ENCODE results near the gene CYGB.

Gene CYGB

DNA sequence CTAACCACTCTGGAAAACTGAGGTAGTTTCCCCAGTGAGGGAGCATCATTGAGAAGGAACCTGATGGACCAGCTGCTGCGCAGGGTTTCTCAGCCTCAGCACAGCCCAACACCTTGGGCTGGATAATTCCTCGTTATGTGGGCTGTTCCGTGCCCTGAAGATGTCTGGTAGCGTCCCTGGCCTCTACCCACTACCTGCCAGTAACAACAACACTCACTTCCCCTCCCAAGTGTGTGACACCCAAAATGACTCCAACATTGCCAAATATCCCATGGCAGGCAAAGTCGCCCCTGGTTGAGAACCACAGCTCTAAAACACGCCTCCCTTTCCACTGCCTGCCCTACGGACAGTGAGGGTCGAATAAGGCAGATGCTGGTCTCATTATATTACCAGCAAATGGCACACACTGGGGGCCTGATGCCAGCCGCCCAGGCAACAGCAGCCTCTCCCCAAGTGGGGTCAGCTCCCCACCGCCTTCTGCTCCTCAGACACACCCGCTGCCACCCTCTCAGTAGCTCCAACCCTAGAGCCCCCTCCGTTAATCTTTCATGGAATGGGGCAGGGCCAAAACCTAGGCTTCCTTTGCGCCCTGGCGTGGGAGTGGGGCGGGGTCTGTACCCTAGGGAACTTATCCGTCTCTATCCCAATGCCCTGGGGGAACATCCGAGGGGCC is 37.3 kb downstream of the CYGB start:
- 46 to 49% methylated on average over 17 of the region's 17 CpGs for WGBS, 2 experiments
- peak overlapping the region; percentile 64 for H3K4me3 ChIP-seq (ENCODE audit: insufficient read depth, low read depth, low read length)
- peaks cover 19% of the 10 kb centered on the region for H3K27me3 ChIP-seq (ENCODE audit: control insufficient read depth, insufficient read depth, low read length, poor library complexity, severe bottlenecking)
- no peaks in the 10 kb centered on the region for H3K36me3 ChIP-seq (ENCODE audit: control insufficient read depth, insufficient read depth, low read length)
- H3K4me1 ChIP-seq (ENCODE audit: control insufficient read depth, insufficient read depth, low read length): peaks cover 33% of the 10 kb centered on the region
- H3K9me3 ChIP-seq (ENCODE audit: control insufficient read depth, low read length): no peaks in the 10 kb centered on the region
- no peak overlapping the region for H3K27ac ChIP-seq (ENCODE audit: insufficient read depth, low read depth, low read length, poor library complexity, severe bottlenecking)

- Histone ChIP-seq H3K4me3 (ENCODE audit: insufficient read depth, low read depth, low read length) (no peak overlapping the region), H3K4me1 (ENCODE audit: control insufficient read depth, insufficient read depth, low read length) (peaks cover 33% of the 10 kb centered on the region), H3K27me3 (ENCODE audit: control insufficient read depth, insufficient read depth, low read length, poor library complexity, severe bottlenecking) (peaks cover 19% of the 10 kb centered on the region), H3K27ac (ENCODE audit: insufficient read depth, low read depth, low read length, poor library complexity, severe bottlenecking) (no peak overlapping the region), H3K36me3 (ENCODE audit: control insufficient read depth, insufficient read depth, low read length) (no peaks in the 10 kb centered on the region), H3K9me3 (ENCODE audit: control insufficient read depth, low read length) (no peaks in the 10 kb centered on the region)
- 70 to 75% methylated on average over 5 of the region's 5 CpGs for WGBS, 2 experiments
Measured at GRCh38 chr17:76499267-76499667, 38.2 kb downstream of the CYGB start.

- WGBS, 2 experiments: 78 to 81% methylated on average over 4 of the region's 4 CpGs
- Histone ChIP-seq H3K9me3 (ENCODE audit: control insufficient read depth, low read length) (no peaks in the 10 kb centered on the region), H3K27ac (ENCODE audit: insufficient read depth, low read depth, low read length, poor library complexity, severe bottlenecking) (no peak overlapping the region), H3K36me3 (ENCODE audit: control insufficient read depth, insufficient read depth, low read length) (no peaks in the 10 kb centered on the region), H3K4me3 (ENCODE audit: insufficient read depth, low read depth, low read length) (no peak overlapping the region), H3K4me1 (ENCODE audit: control insufficient read depth, insufficient read depth, low read length) (peaks cover 33% of the 10 kb centered on the region), H3K27me3 (ENCODE audit: control insufficient read depth, insufficient read depth, low read length, poor library complexity, severe bottlenecking) (peaks cover 19% of the 10 kb centered on the region)
Measured at GRCh38 chr17:76498876-76499251, 38.6 kb downstream of the CYGB start.

DNA sequence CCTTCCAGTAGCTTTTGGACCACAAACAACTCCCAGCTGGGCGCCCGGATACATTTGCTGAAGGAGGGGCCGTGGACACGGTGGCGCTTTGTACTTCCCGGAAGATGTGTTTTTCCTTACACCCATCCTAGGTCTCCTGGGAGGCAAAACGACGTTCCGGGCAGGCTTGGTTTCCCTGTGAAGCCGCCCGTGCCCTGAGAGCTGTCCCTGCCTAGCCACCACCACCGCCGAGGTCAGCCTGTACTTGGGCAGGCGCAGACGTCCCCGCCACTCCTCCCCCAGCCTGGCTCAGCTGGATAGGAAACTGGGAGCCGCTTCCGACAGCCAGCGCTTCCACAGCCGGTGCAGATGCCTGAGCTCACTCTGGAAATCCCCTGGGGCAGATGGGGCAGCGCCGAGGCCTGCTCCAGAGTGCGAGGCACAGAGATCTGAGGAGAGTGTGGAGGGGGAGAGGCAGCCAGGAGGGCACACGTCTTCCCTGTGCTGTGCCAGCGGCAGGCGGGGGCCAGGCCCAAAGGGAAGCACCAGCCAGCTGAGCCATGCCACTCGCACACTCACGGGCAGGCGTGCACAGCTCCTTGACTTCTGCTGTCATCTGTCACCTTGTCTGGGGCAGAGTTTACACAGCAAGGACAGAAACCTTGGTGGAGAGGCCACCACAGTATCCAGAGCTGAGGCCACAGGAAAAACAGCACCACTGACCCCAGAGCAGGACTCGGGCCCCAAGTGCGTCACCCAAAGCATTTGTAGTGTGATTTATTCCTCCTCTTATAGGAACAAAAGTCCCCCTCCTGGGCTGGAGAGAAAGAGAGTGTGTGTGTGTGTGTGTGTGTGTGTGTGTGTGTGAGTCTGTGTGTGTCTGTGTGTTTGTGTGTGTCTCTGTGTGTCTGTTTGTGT is 39.3 kb downstream of the CYGB start:
- Histone ChIP-seq H3K27me3 (ENCODE audit: control insufficient read depth, insufficient read depth, low read length, poor library complexity, severe bottlenecking) (peaks cover 19% of the 10 kb centered on the region), H3K27ac (ENCODE audit: insufficient read depth, low read depth, low read length, poor library complexity, severe bottlenecking) (no peak overlapping the region), H3K4me1 (ENCODE audit: control insufficient read depth, insufficient read depth, low read length) (peaks cover 37% of the 10 kb centered on the region), H3K36me3 (ENCODE audit: control insufficient read depth, insufficient read depth, low read length) (no peaks in the 10 kb centered on the region), H3K4me3 (ENCODE audit: insufficient read depth, low read depth, low read length) (no peak overlapping the region), H3K9me3 (ENCODE audit: control insufficient read depth, low read length) (no peaks in the 10 kb centered on the region)
- 42 to 44% methylated on average over 31 of the region's 31 CpGs for WGBS, 2 experiments

GRCh38 chr17:76497699-76497978 is 39.9 kb downstream of the CYGB start:
- no peak overlapping the region for H3K4me3 ChIP-seq (ENCODE audit: insufficient read depth, low read depth, low read length)
- H3K27me3 ChIP-seq (ENCODE audit: control insufficient read depth, insufficient read depth, low read length, poor library complexity, severe bottlenecking): peaks cover 19% of the 10 kb centered on the region
- no peaks in the 10 kb centered on the region for H3K36me3 ChIP-seq (ENCODE audit: control insufficient read depth, insufficient read depth, low read length)
- H3K9me3 ChIP-seq (ENCODE audit: control insufficient read depth, low read length): no peaks in the 10 kb centered on the region
- H3K4me1 ChIP-seq (ENCODE audit: control insufficient read depth, insufficient read depth, low read length): peaks cover 43% of the 10 kb centered on the region
- 88 to 92% methylated on average over 2 of the region's 2 CpGs for WGBS, 2 experiments
- H3K27ac ChIP-seq (ENCODE audit: insufficient read depth, low read depth, low read length, poor library complexity, severe bottlenecking): no peak overlapping the region

GRCh38 chr17:76496464-76496863 is 41.0 kb downstream of the CYGB start:
- no peaks in the 10 kb centered on the region for H3K36me3 ChIP-seq (ENCODE audit: control insufficient read depth, insufficient read depth, low read length)
- H3K4me3 ChIP-seq (ENCODE audit: insufficient read depth, low read depth, low read length): no peak overlapping the region
- H3K27me3 ChIP-seq (ENCODE audit: control insufficient read depth, insufficient read depth, low read length, poor library complexity, severe bottlenecking): peaks cover 16% of the 10 kb centered on the region
- H3K4me1 ChIP-seq (ENCODE audit: control insufficient read depth, insufficient read depth, low read length): peaks cover 40% of the 10 kb centered on the region
- 93 to 96% methylated on average over 6 of the region's 6 CpGs for WGBS, 2 experiments
- no peak overlapping the region for H3K27ac ChIP-seq (ENCODE audit: insufficient read depth, low read depth, low read length, poor library complexity, severe bottlenecking)
- no peaks in the 10 kb centered on the region for H3K9me3 ChIP-seq (ENCODE audit: control insufficient read depth, low read length)

DNA sequence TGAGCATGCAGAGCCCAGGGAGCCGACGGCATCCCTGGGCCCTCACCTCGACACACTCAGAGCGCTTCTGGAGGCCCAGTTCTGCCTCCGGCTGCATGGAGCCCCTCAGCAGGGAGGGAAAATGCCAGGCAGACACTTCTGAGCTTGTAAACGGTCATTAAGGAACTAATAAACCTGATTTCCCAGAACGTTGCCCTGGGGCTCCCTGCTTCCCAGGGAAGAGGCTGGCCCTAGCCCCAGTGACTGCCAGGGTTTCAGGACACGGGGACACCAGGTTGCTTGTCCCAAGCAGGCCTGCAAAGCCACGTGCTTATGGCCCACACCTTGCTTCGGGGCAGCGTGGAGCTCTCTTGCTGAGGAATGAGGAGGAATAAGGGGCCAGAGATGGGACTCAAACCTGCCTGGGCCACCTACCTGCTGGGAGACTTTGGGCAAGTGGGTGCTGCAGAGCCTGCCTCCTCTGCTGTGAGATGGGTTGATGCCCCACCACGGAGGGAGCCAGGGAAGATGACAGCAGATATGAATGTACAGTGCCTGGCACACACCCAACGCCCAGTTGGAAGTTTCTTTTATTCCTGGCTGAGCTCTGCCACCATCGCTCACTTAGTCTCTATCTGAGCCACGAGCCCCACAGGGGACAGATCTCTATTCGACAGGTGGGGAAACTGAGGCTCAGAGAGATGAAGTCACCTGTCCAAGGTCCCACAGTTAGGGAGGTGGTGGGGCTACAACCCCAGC is 41.7 kb downstream of the CYGB start:
- Histone ChIP-seq H3K27ac (ENCODE audit: insufficient read depth, low read depth, low read length, poor library complexity, severe bottlenecking) (no peak overlapping the region), H3K4me1 (ENCODE audit: control insufficient read depth, insufficient read depth, low read length) (peaks cover 39% of the 10 kb centered on the region), H3K4me3 (ENCODE audit: insufficient read depth, low read depth, low read length) (no peak overlapping the region), H3K9me3 (ENCODE audit: control insufficient read depth, low read length) (no peaks in the 10 kb centered on the region), H3K27me3 (ENCODE audit: control insufficient read depth, insufficient read depth, low read length, poor library complexity, severe bottlenecking) (peaks cover 12% of the 10 kb centered on the region), H3K36me3 (ENCODE audit: control insufficient read depth, insufficient read depth, low read length) (no peaks in the 10 kb centered on the region)
- 90 to 91% methylated on average over 16 of the region's 16 CpGs for WGBS, 2 experiments

- WGBS, 2 experiments: 87 to 88% methylated on average over 21 of the region's 21 CpGs
- Histone ChIP-seq H3K4me1 (ENCODE audit: control insufficient read depth, insufficient read depth, low read length) (peaks cover 22% of the 10 kb centered on the region), H3K4me3 (ENCODE audit: insufficient read depth, low read depth, low read length) (no peak overlapping the region), H3K36me3 (ENCODE audit: control insufficient read depth, insufficient read depth, low read length) (no peaks in the 10 kb centered on the region), H3K27me3 (ENCODE audit: control insufficient read depth, insufficient read depth, low read length, poor library complexity, severe bottlenecking) (no peaks in the 10 kb centered on the region), H3K27ac (ENCODE audit: insufficient read depth, low read depth, low read length, poor library complexity, severe bottlenecking) (no peak overlapping the region), H3K9me3 (ENCODE audit: control insufficient read depth, low read length) (no peaks in the 10 kb centered on the region)
Measured at GRCh38 chr17:76493505-76494167, 43.9 kb downstream of the CYGB start.

DNA sequence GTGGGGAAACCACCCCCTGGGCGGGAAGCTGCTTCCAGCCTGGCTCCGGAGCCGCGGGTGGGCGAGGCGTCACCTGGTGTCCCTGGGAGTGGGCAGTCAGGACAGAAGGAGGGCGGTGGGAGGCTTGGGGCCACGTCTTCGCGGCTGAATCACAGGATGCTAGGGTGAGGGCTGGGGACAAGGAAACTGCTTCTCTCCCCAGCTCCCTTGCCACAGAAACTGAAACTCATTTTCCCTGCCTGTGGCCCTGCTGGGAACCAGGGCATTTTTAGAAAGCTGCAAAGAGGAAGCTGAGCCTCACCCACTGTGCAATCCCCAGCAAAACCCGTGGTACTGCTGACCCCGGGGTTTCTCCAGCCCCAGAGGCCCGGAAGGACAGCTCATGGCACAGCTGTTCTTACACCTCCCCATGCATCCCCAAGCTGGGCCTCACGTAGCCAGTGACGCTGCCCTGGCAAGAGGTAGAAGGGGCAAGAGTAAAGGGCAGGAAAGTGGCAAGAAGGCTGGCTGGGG is 44.5 kb downstream of the CYGB start:
- H3K9me3 ChIP-seq (ENCODE audit: control insufficient read depth, low read length): no peaks in the 10 kb centered on the region
- no peaks in the 10 kb centered on the region for H3K36me3 ChIP-seq (ENCODE audit: control insufficient read depth, insufficient read depth, low read length)
- H3K4me3 ChIP-seq (ENCODE audit: insufficient read depth, low read depth, low read length): no peak overlapping the region
- WGBS, 2 experiments: 34 to 38% methylated on average over 15 of the region's 15 CpGs
- peaks cover 16% of the 10 kb centered on the region for H3K4me1 ChIP-seq (ENCODE audit: control insufficient read depth, insufficient read depth, low read length)
- H3K27ac ChIP-seq (ENCODE audit: insufficient read depth, low read depth, low read length, poor library complexity, severe bottlenecking): no peak overlapping the region
- no peaks in the 10 kb centered on the region for H3K27me3 ChIP-seq (ENCODE audit: control insufficient read depth, insufficient read depth, low read length, poor library complexity, severe bottlenecking)

All from ectodermal cell (in vitro differentiated cells).